Endodermal cell (in vitro differentiated cells): Measurements from ENCODE around the gene NCAM2. TPM values are rescaled to one million over a fixed set of nuclear protein-coding genes. Genes with fewer than 3 reads are reported as not detected.

Experiments used
- DNase-seq: peaks from one replicate; pipeline ENCODE4 v3.0.0-alpha.2; 2017
- H3K27ac ChIP-seq: 2 replicates; pipeline ENCODE4 v1.5.1; 2013; ENCODE audit warnings: mild to moderate bottlenecking, low read depth, low read length, moderate library complexity
- H3K27me3 ChIP-seq: 2 replicates; pipeline ENCODE4 v1.6.1; 2013; ENCODE audit warnings: mild to moderate bottlenecking, low read length, moderate library complexity; ENCODE audit not compliant: insufficient read depth, control insufficient read depth, poor library complexity, severe bottlenecking
- H3K36me3 ChIP-seq: 2 replicates; pipeline ENCODE4 v1.7.0; 2013; ENCODE audit warnings: mild to moderate bottlenecking, low read length, moderate library complexity; ENCODE audit not compliant: control insufficient read depth, insufficient read depth
- H3K4me1 ChIP-seq: one replicate; pipeline ENCODE4 v1.7.0; 2013; ENCODE audit warnings: low read length; ENCODE audit not compliant: control insufficient read depth, insufficient read depth
- H3K4me3 ChIP-seq: 2 replicates; pipeline ENCODE4 v1.5.1; 2013; ENCODE audit warnings: mild to moderate bottlenecking, low read length, moderate library complexity
- H3K9ac ChIP-seq: 2 replicates; pipeline ENCODE4 v1.6.1; 2013; ENCODE audit warnings: mild to moderate bottlenecking, low read length, moderate library complexity; ENCODE audit not compliant: poor library complexity, severe bottlenecking; ENCODE audit errors: extremely low read depth
- H3K9me3 ChIP-seq: 2 replicates; pipeline ENCODE4 v1.6.1; 2013; ENCODE audit warnings: mild to moderate bottlenecking, low read length, moderate library complexity; ENCODE audit not compliant: control insufficient read depth
- H3K27ac Mint-ChIP-seq: 2 replicates; pipeline ENCODE4 v1.8.0; 2020; ENCODE audit warnings: mixed read lengths
- H3K27me3 Mint-ChIP-seq: 2 replicates; pipeline ENCODE4 v1.8.0; 2021; ENCODE audit warnings: mild to moderate bottlenecking, mixed read lengths; ENCODE audit not compliant: insufficient read depth
- H3K36me3 Mint-ChIP-seq: 2 replicates; pipeline ENCODE4 v1.8.0; 2020; ENCODE audit warnings: low read depth, mixed read lengths
- H3K4me1 Mint-ChIP-seq: 2 replicates; pipeline ENCODE4 v1.8.0; 2020; ENCODE audit warnings: mixed read lengths
- H3K4me3 Mint-ChIP-seq: 2 replicates; pipeline ENCODE4 v1.8.0; 2020; ENCODE audit warnings: mild to moderate bottlenecking, moderate library complexity, mixed read lengths
- H3K9me3 Mint-ChIP-seq: 2 replicates; pipeline ENCODE4 v1.8.0; 2020; ENCODE audit warnings: mild to moderate bottlenecking, mixed read lengths
- WGBS, 2 experiments: methylation state at CpG; one replicate each; pipeline versions ENCODE4 v1.1.5 to v1.1.7; 2013; ENCODE audit warnings: missing lambda C conversion rate in 2 of 2, mixed read lengths in 1 of 2; ENCODE audit not compliant: insufficient coverage in 1 of 2, insufficient read length in 1 of 2; 5-methylcytosine and 5-hydroxymethylcytosine counted together
- total RNA-seq, 2 donors: library from RNA; stranded (reverse); fragmentation: NEBNext Ultra II Directional in 1 of 2; extraction: Animal tissue kit (Norgen Biotek cat#: 25700) in 1 of 2; gene quantifications; 2 replicates in 1 of 2; 3 replicates in 1 of 2; pipeline ENCODE4 v1.2.1, GENCODE V29; 2021
- TF ChIP-seq, protein P1 (sequence below): fragments of 200-600 bp; sonication (generic); conservative IDR thresholded peaks from 2 replicates; pipeline ENCODE4 v1.5.0; 2021; ENCODE audit warnings: antibody characterized with exemption, mild to moderate bottlenecking

Gene NCAM2
- total RNA-seq, 2 donors from 2014 or later: 0.46 to 0.69 TPM

DNA sequence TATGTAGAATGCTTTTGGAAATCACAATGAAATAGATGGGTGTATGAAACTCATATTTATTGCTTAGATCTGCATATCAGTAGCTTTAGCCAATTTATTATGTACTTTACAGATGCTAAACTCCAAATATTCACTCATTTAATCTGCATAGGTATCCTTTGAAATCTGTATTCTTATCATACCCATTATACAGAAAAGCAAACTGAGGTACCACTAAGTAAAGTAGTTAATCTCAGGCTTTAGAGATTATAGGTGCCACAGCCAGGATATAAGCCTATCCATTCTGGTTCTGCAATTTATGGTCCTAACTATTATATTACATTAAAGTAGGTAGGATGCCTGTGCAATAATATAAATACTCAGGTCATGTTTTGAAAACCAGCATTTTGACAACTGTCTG lies 369.4 kb downstream of the NCAM2 start:
- Histone ChIP-seq H3K36me3 (no peaks in the 10 kb centered on the region), H3K27ac (no peak overlapping the region), H3K9ac (no peak overlapping the region), H3K4me1 (peaks cover 3% of the 10 kb centered on the region), H3K9me3 (no peaks in the 10 kb centered on the region), H3K27me3 (no peaks in the 10 kb centered on the region), H3K4me3 (no peak overlapping the region)
- no peak overlapping the region for H3K4me3 Mint-ChIP-seq
- no peaks in the 10 kb centered on the region for H3K9me3 Mint-ChIP-seq
- DNase-seq: no peak
- H3K36me3 Mint-ChIP-seq: no peaks in the 10 kb centered on the region
- H3K4me1 Mint-ChIP-seq: peaks cover 6% of the 10 kb centered on the region
- TF ChIP-seq, protein P1, sequence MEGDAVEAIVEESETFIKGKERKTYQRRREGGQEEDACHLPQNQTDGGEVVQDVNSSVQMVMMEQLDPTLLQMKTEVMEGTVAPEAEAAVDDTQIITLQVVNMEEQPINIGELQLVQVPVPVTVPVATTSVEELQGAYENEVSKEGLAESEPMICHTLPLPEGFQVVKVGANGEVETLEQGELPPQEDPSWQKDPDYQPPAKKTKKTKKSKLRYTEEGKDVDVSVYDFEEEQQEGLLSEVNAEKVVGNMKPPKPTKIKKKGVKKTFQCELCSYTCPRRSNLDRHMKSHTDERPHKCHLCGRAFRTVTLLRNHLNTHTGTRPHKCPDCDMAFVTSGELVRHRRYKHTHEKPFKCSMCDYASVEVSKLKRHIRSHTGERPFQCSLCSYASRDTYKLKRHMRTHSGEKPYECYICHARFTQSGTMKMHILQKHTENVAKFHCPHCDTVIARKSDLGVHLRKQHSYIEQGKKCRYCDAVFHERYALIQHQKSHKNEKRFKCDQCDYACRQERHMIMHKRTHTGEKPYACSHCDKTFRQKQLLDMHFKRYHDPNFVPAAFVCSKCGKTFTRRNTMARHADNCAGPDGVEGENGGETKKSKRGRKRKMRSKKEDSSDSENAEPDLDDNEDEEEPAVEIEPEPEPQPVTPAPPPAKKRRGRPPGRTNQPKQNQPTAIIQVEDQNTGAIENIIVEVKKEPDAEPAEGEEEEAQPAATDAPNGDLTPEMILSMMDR: no peak
- no peak overlapping the region for H3K27ac Mint-ChIP-seq
- no peaks in the 10 kb centered on the region for H3K27me3 Mint-ChIP-seq

DNA sequence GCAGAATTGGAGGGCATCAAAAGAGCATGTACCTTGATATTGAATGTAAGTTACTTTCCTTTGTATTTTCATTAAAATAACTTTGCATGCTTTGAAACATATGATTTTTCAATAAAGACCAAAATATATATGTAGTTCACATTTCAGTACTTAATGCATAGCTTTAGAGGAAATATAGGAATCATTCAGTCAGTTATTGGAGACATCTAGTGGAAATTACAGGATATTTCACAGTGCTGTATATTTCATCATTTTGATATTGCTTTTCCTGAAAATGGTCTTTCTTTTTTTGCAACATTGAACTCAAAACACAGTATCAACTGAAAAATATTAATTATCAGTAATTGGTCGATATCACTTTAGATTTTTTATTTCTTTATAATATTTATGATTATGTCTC lies 375.8 kb downstream of the NCAM2 start:
- Histone ChIP-seq H3K4me1 (no peaks in the 10 kb centered on the region), H3K27ac (no peak overlapping the region), H3K4me3 (no peak overlapping the region), H3K9me3 (no peaks in the 10 kb centered on the region), H3K27me3 (no peaks in the 10 kb centered on the region), H3K36me3 (no peaks in the 10 kb centered on the region), H3K9ac (no peak overlapping the region)
- DNase-seq: no peak
- no peaks in the 10 kb centered on the region for H3K27me3 Mint-ChIP-seq
- H3K27ac Mint-ChIP-seq: no peak overlapping the region
- no peaks in the 10 kb centered on the region for H3K9me3 Mint-ChIP-seq
- H3K4me1 Mint-ChIP-seq: no peaks in the 10 kb centered on the region
- no CpG with 5 or more reads among the region's 1 CpG for WGBS, 2 experiments
- H3K4me3 Mint-ChIP-seq: no peak overlapping the region
- TF ChIP-seq, protein P1: no peak
- no peaks in the 10 kb centered on the region for H3K36me3 Mint-ChIP-seq

DNA sequence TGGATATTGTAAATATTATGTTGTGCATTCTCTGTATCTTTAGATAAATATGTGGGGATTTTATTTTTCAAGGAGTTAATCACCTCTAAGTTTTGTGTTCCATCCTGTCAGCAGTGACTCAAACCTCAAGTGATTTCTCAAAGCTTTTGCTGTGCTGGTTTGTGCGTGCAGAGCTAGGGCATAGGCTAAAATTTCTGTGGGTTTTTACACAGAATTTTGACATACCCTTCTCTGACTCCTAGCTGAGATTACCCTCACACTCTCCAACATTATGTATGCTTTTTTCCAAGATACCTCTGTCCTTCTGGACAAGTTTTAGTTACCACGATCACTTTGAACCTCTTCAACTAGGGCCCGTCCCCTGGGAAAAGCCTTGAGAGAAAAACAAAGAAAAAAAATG lies 384.9 kb downstream of the NCAM2 start:
- H3K9me3 Mint-ChIP-seq: no peaks in the 10 kb centered on the region
- WGBS, 2 experiments: 80 to 92% methylated on average over 1 to 3 of the region's 3 CpGs
- H3K9me3 ChIP-seq: no peaks in the 10 kb centered on the region
- TF ChIP-seq, protein P1: no peak
- no peak for DNase-seq
- no peak overlapping the region for H3K9ac ChIP-seq
- H3K36me3 Mint-ChIP-seq: no peaks in the 10 kb centered on the region
- H3K27me3 ChIP-seq: no peaks in the 10 kb centered on the region
- no peak overlapping the region for H3K27ac ChIP-seq
- H3K4me1 ChIP-seq: no peaks in the 10 kb centered on the region
- H3K4me1 Mint-ChIP-seq: no peaks in the 10 kb centered on the region
- H3K4me3 ChIP-seq: no peak overlapping the region
- no peaks in the 10 kb centered on the region for H3K27me3 Mint-ChIP-seq
- H3K4me3 Mint-ChIP-seq: no peak overlapping the region
- no peak overlapping the region for H3K27ac Mint-ChIP-seq
- no peaks in the 10 kb centered on the region for H3K36me3 ChIP-seq
